Activated naive CD4-positive, alpha-beta T cell treated with anti-CD3 and anti-CD28 coated beads for 36 hours (primary cell): Measurements from ENCODE around the gene CDK9. TPM values are rescaled to one million over a fixed set of nuclear protein-coding genes. Genes with fewer than 3 reads are reported as not detected.

ENCODE experiments used
- CTCF ChIA-PET: fragments of 350-600 bp; sonication (Branson Sonifier 250); formaldehyde crosslinking; loops from one replicate; lab custom pipeline; 2021; ENCODE audit warnings: antibody characterized with exemption; lab: Charles Lee
- DNase-seq: peaks from one replicate; pipeline ENCODE4 v3.0.0-alpha.2; 2020
- H3K27ac Mint-ChIP-seq: one replicate; pipeline ENCODE4 v1.8.0; 2021; ENCODE audit warnings: mild to moderate bottlenecking, mixed read lengths
- H3K27me3 Mint-ChIP-seq: one replicate; pipeline ENCODE4 v1.8.0; 2021; ENCODE audit warnings: low read depth, mixed read lengths
- H3K36me3 Mint-ChIP-seq: one replicate; pipeline ENCODE4 v1.8.0; 2021; ENCODE audit warnings: low read depth, mixed read lengths
- H3K4me1 Mint-ChIP-seq: one replicate; pipeline ENCODE4 v1.8.0; 2021; ENCODE audit warnings: low read depth, mixed read lengths
- H3K4me3 Mint-ChIP-seq: one replicate; pipeline ENCODE4 v1.8.0; 2021; ENCODE audit warnings: mild to moderate bottlenecking, moderate library complexity, mixed read lengths
- H3K9me3 Mint-ChIP-seq: one replicate; pipeline ENCODE4 v1.8.0; 2021; ENCODE audit warnings: mixed read lengths
- intact Hi-C: fragments of 100-400 bp; cut with micrococcal nuclease; formaldehyde crosslinking; loops from one replicate; pipeline ENCODE4 v1.15.1; 2023
- total RNA-seq, 2 experiments: library from RNA; stranded (reverse); gene quantifications; one replicate each; pipeline ENCODE4 v1.2.3, GENCODE V29; 2021

The CDK9 gene
- total RNA-seq, 2 experiments from 2014 or later = 64.6 to 73.6 TPM

DNA sequence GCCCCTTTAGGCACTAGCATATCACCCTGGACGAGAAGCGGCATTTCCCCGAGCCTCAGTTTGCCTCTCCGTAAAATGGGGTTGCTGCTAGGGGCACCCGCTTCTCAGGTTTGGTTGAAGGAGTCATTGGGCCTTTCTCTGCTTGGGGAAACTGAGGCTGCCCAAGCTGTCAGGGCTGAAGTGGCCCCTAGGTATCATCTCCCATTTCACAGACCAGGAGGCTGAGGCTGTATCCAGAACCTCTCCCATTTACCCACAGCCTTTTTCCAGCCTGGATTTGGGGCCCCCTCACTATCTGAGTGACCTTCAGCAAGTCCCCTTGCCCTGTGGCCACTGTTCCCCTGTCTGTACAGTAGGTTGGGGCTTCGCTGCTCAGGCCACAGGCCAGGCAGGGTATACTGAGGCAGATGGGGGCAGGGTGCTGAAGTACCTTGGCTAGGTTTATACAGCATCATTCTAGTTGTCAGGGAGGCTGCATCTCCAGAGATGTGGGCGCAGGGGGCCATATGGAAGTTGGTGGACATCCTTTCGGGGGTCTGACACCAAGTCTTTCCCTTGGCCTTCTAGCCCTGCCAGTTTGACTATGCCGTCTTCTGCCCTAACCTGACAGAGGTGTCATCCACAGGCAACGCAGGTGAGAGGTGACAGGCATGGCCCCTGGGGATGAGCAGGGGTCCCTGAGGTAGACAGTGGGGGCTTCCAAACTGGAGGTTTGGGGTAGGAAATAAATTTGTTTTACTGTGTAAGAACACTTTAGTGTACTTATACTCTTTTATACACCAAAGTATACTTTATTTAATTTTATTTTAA, 24.7 kb downstream of the CDK9 start:
- DNase-seq = no peak
- CTCF ChIA-PET = no interaction called here
- intact Hi-C loops = no loop called here
- no peaks in the 10 kb centered on the region for H3K27me3 Mint-ChIP-seq
- H3K27ac Mint-ChIP-seq = no peak overlapping the region
- no peaks in the 10 kb centered on the region for H3K9me3 Mint-ChIP-seq
- peaks cover 19% of the 10 kb centered on the region for H3K36me3 Mint-ChIP-seq
- H3K4me1 Mint-ChIP-seq = peaks cover 2% of the 10 kb centered on the region
- H3K4me3 Mint-ChIP-seq = no peak overlapping the region

DNA sequence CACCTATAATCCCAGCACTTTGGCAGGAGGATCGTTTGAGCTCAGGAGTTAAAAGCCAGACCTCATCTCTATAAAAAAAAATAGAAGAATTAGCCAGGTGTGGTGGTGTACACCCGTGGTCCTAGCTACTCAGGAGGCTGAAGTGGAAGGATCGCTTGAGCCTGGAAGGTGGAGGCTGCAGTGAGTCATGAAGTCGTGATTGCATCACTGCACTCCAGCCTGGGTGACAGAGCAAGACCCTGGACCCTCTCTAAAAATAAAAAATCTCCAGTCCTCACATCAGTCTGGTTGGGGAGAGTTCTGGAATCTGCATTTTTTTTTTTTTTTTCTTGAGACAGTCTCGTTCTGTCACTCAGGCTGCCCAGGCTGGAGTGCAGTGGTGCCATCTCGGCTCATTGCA, 26.2 kb downstream of the CDK9 start:
- H3K4me3 Mint-ChIP-seq = no peak overlapping the region
- peaks cover 15% of the 10 kb centered on the region for H3K36me3 Mint-ChIP-seq
- no peaks in the 10 kb centered on the region for H3K27me3 Mint-ChIP-seq
- no peak for DNase-seq
- intact Hi-C loops = no loop called here
- peak overlapping the region; percentile 59 for H3K27ac Mint-ChIP-seq
- no peaks in the 10 kb centered on the region for H3K4me1 Mint-ChIP-seq
- no peaks in the 10 kb centered on the region for H3K9me3 Mint-ChIP-seq
- CTCF ChIA-PET = interaction anchor here (0.9 to 1.0 kb wide), 2 partner anchors 13 to 77 kb away, joined by 3 to 4 read pairs; partner anchors contain the start of gene TOR2A

- Mint-ChIP-seq H3K36me3 (peaks cover 17% of the 10 kb centered on the region), H3K4me3 (no peak overlapping the region), H3K27ac (no peak overlapping the region), H3K9me3 (no peaks in the 10 kb centered on the region), H3K27me3 (no peaks in the 10 kb centered on the region), H3K4me1 (no peaks in the 10 kb centered on the region)
- intact Hi-C loops = no loop called here
- no peak for DNase-seq
- CTCF ChIA-PET = no interaction called here
Observed at GRCh38 chr9:127812936-127813675, 27.3 kb downstream of the CDK9 start.

DNA sequence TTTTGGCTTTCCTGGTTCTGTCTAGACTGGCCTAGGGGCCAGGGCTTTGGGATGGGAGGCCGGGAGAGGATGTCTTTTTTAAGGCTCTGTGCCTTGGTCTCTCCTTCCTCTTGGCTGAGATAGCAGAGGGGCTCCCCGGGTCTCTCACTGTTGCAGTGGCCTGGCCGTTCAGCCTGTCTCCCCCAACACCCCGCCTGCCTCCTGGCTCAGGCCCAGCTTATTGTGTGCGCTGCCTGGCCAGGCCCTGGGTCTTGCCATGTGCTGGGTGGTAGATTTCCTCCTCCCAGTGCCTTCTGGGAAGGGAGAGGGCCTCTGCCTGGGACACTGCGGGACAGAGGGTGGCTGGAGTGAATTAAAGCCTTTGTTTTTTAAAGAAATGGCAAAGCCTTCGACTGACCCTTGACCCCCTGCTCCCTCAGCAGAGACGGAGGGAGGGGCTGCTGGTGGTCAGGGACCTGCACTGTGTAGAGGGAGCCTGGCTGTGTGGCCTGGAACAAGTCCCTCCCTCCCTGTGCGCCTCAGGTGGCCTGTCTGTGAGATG, 27.9 kb downstream of the CDK9 start:
- H3K36me3 Mint-ChIP-seq = peaks cover 20% of the 10 kb centered on the region
- H3K27ac Mint-ChIP-seq = no peak overlapping the region
- no peak overlapping the region for H3K4me3 Mint-ChIP-seq
- intact Hi-C loops = no loop called here
- H3K27me3 Mint-ChIP-seq = no peaks in the 10 kb centered on the region
- no peak for DNase-seq
- CTCF ChIA-PET = no interaction called here
- no peaks in the 10 kb centered on the region for H3K4me1 Mint-ChIP-seq
- no peaks in the 10 kb centered on the region for H3K9me3 Mint-ChIP-seq

- H3K27ac Mint-ChIP-seq = no peak overlapping the region
- intact Hi-C loops = no loop called here
- H3K27me3 Mint-ChIP-seq = no peaks in the 10 kb centered on the region
- DNase-seq = no peak
- peaks cover 14% of the 10 kb centered on the region for H3K36me3 Mint-ChIP-seq
- CTCF ChIA-PET = no interaction called here
- no peaks in the 10 kb centered on the region for H3K9me3 Mint-ChIP-seq
- H3K4me3 Mint-ChIP-seq = no peak overlapping the region
- H3K4me1 Mint-ChIP-seq = no peaks in the 10 kb centered on the region
Observed at GRCh38 chr9:127814619-127815511, 29.0 kb downstream of the CDK9 start.

- Mint-ChIP-seq H3K36me3 (peaks cover 13% of the 10 kb centered on the region), H3K4me3 (no peak overlapping the region), H3K27ac (no peak overlapping the region), H3K27me3 (no peaks in the 10 kb centered on the region), H3K4me1 (no peaks in the 10 kb centered on the region), H3K9me3 (no peaks in the 10 kb centered on the region)
- CTCF ChIA-PET = no interaction called here
- DNase-seq = no peak
- intact Hi-C loops = no loop called here
Observed at GRCh38 chr9:127815512-127816361, 29.9 kb downstream of the CDK9 start.

GRCh38 chr9:127816362-127816725, 30.5 kb downstream of the CDK9 start:
- Mint-ChIP-seq H3K36me3 (peaks cover 12% of the 10 kb centered on the region), H3K9me3 (no peaks in the 10 kb centered on the region), H3K4me3 (no peak overlapping the region), H3K27me3 (no peaks in the 10 kb centered on the region), H3K27ac (no peak overlapping the region), H3K4me1 (no peaks in the 10 kb centered on the region)
- CTCF ChIA-PET = no interaction called here
- intact Hi-C loops = no loop called here
- no peak for DNase-seq

GRCh38 chr9:127816728-127817127, 30.9 kb downstream of the CDK9 start:
- no peak overlapping the region for H3K27ac Mint-ChIP-seq
- intact Hi-C loops = no loop called here
- H3K36me3 Mint-ChIP-seq = peaks cover 12% of the 10 kb centered on the region
- CTCF ChIA-PET = interaction anchor here (0.5 kb wide), 1 partner anchor 20 kb away, joined by 3 read pairs; no protein-coding TSS in a partner anchor
- no peaks in the 10 kb centered on the region for H3K4me1 Mint-ChIP-seq
- H3K9me3 Mint-ChIP-seq = no peaks in the 10 kb centered on the region
- DNase-seq = no peak
- H3K4me3 Mint-ChIP-seq = no peak overlapping the region
- no peaks in the 10 kb centered on the region for H3K27me3 Mint-ChIP-seq

DNA sequence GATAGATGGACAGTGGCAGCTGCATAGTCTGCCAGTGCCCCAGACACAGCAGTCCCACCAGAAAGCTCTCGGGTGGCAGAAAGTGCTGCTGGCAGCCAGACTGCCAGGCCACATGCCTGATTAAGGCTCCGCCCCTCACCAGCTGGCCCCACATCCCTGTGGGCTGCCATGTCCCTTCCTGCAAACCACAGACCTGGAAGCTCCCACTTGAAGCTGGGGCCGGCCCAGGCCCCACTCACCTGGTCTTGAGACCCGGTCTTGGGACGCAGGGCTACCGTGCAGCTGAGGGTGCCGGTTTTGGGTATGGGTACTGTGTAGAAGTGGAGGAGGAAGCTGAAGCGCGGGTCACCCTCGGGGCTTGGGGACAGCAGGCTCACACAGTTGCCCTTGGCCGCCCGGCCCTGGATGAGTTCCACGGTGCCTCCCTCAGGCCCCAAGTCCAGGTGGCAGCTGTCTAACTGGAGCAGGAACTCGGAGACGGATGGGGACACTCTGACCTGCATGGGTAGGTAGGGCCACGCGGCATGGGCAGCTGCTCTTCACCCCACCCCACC, 32.1 kb downstream of the CDK9 start:
- Mint-ChIP-seq H3K27me3 (no peaks in the 10 kb centered on the region), H3K4me3 (no peak overlapping the region), H3K27ac (no peak overlapping the region), H3K4me1 (no peaks in the 10 kb centered on the region), H3K9me3 (no peaks in the 10 kb centered on the region), H3K36me3 (peaks cover 12% of the 10 kb centered on the region)
- DNase-seq = no peak
- CTCF ChIA-PET = interaction anchor here (0.8 kb wide), 1 partner anchor 103 kb away, joined by 3 read pairs; no protein-coding TSS in a partner anchor
- intact Hi-C loops = no loop called here

GRCh38 chr9:127818574-127818973, 32.7 kb downstream of the CDK9 start:
- no peak overlapping the region for H3K27ac Mint-ChIP-seq
- no peaks in the 10 kb centered on the region for H3K9me3 Mint-ChIP-seq
- H3K36me3 Mint-ChIP-seq = peaks cover 12% of the 10 kb centered on the region
- DNase-seq = no peak
- no peak overlapping the region for H3K4me3 Mint-ChIP-seq
- CTCF ChIA-PET = no interaction called here
- intact Hi-C loops = no loop called here
- no peaks in the 10 kb centered on the region for H3K4me1 Mint-ChIP-seq
- H3K27me3 Mint-ChIP-seq = no peaks in the 10 kb centered on the region

GRCh38 chr9:127822108-127822507, 36.3 kb downstream of the CDK9 start:
- no peaks in the 10 kb centered on the region for H3K4me1 Mint-ChIP-seq
- H3K4me3 Mint-ChIP-seq = no peak overlapping the region
- intact Hi-C loops = no loop called here
- peaks cover 12% of the 10 kb centered on the region for H3K36me3 Mint-ChIP-seq
- DNase-seq = no peak
- no peaks in the 10 kb centered on the region for H3K27me3 Mint-ChIP-seq
- CTCF ChIA-PET = interaction anchor here (0.6 to 1.6 kb wide), 2 partner anchors 48 to 334 kb away, joined by 3 to 4 read pairs; no protein-coding TSS in a partner anchor
- no peak overlapping the region for H3K27ac Mint-ChIP-seq
- no peaks in the 10 kb centered on the region for H3K9me3 Mint-ChIP-seq
